ENCODE measurements around the gene MYH11.

GRCh38 chr16:15855704-15856003, 1.2 kb downstream of the MYH11 start:
- TF ChIP-seq, protein P1, sequence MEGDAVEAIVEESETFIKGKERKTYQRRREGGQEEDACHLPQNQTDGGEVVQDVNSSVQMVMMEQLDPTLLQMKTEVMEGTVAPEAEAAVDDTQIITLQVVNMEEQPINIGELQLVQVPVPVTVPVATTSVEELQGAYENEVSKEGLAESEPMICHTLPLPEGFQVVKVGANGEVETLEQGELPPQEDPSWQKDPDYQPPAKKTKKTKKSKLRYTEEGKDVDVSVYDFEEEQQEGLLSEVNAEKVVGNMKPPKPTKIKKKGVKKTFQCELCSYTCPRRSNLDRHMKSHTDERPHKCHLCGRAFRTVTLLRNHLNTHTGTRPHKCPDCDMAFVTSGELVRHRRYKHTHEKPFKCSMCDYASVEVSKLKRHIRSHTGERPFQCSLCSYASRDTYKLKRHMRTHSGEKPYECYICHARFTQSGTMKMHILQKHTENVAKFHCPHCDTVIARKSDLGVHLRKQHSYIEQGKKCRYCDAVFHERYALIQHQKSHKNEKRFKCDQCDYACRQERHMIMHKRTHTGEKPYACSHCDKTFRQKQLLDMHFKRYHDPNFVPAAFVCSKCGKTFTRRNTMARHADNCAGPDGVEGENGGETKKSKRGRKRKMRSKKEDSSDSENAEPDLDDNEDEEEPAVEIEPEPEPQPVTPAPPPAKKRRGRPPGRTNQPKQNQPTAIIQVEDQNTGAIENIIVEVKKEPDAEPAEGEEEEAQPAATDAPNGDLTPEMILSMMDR (conservative IDR thresholded peaks at IDR 0.05 in 1 of 2, IDR thresholded peaks at IDR 0.05 in 1 of 2; ENCODE audit: low read depth in 1 of 2, low read length in 2 of 2): no peak
- TF ChIP-seq EZH2 (IDR thresholded peaks at IDR 0.05; ENCODE audit: low read length, missing control alignments): no peak

Data from fibroblast of lung (primary cell).